Sciatic nerve (tissue), 2 donors: ENCODE results near the gene CBX2. TPM values are rescaled to one million over a fixed set of nuclear protein-coding genes. Genes with fewer than 3 reads are reported as not detected.

Experiments used
- ATAC-seq: fragments of 200-7000 bp; cut with Tn5 transposase; one replicate; pipeline ENCODE4 v1.9.1; 2020; ENCODE audit warnings: mild to moderate bottlenecking, moderate library complexity
- DNase-seq: peaks from one replicate; pipeline ENCODE4 v3.0.0-alpha.2; 2020; ENCODE audit warnings: low spot score
- intact Hi-C: fragments of 100-400 bp; cut with DNase I; formaldehyde crosslinking; loops from one replicate; pipeline ENCODE4 v1.14.2; 2022
- total RNA-seq: library from RNA; stranded (reverse); fragmentation: NEBNext Ultra II Directional; extraction: Animal tissue kit (Norgen Biotek cat#: 25700); gene quantifications from one replicate; pipeline ENCODE4 v1.2.1, GENCODE V29; 2021
- donor health status: DM: no; HTN: no; CAD: no.
- donor health status: DM: no; HTN: no; CAD: no.

The CBX2 gene
- total RNA-seq, 1 donor from 2014 or later: 4.7 TPM

DNA sequence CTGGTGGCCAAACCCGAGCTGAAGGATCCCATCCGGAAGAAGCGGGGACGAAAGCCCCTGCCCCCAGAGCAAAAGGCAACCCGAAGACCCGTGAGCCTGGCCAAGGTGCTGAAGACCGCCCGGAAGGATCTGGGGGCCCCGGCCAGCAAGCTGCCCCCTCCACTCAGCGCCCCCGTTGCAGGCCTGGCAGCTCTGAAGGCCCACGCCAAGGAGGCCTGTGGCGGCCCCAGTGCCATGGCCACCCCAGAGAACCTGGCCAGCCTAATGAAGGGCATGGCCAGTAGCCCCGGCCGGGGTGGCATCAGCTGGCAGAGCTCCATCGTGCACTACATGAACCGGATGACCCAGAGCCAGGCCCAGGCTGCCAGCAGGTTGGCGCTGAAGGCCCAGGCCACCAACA is 5.9 kb downstream of the CBX2 start:
- DNase-seq: no peak
- no peak for ATAC-seq
- intact Hi-C loops: loop anchor here (10.0 kb wide), 1 partner anchor 131 kb away; no protein-coding TSS in a partner anchor

- ATAC-seq (no peak), DNase-seq (no peak)
- intact Hi-C loops: loop anchor here (10.0 kb wide), 1 partner anchor 130 kb away; no protein-coding TSS in a partner anchor
Observed at GRCh38 chr17:79784353-79785016, 6.5 kb downstream of the CBX2 start.

GRCh38 chr17:79785017-79785899 is 7.3 kb downstream of the CBX2 start:
- ATAC-seq: no peak
- intact Hi-C loops: loop anchor here (10.0 kb wide), 1 partner anchor 130 kb away; no protein-coding TSS in a partner anchor

DNA sequence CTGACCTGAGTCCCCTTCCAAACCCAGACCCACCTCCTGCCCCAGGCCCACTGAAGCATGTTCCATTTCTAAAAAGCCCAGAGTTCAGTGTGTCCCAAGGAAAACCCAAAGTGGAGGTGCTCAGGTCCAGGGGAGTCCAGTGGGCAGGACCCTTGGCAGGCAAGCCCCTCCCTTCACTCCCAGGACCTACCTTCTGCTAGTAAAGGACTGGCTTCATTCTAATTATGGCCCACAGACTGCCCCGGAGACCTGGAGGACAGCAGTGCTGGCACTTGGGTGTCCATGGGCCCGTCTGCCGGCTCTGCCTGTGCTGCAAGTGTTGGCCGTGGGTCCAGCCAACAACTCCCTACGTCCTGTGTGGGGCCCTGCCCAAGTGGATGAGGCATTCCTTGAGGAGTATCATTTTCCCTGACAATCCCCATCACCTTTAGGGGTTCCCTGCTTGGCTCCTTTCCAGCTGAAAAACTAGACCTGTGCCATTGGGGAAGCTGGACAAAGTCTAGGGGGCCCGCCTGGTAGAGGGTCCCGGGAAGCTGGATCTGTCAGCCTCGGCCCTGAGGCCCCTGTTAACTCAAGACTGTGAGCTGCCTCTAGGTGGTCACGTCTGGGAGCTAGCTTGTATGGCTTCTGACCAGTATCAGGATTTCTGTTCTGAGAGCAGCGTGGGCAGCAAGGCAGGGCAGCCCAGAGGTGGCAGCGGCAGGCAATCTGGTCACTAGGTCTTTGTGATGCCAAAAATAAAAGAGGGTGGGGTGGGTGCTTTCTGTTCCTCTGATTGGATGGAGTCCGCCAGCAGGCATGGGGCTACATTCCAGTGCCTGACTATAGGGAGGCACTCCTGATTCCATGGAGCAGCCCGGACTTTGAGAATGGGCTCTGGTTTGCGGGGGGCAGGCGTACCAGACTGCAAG is 8.2 kb downstream of the CBX2 start:
- ATAC-seq (no peak), DNase-seq (no peak)
- intact Hi-C loops: loop anchor here (10.0 kb wide), 1 partner anchor 129 kb away; no protein-coding TSS in a partner anchor

More at GRCh38 chr17:79785017-79785899, 7.3 kb downstream of the CBX2 start:
- no peak for DNase-seq

- intact Hi-C loops: loop anchor here (10.0 kb wide), 1 partner anchor 128 kb away; no protein-coding TSS in a partner anchor
- no peak for ATAC-seq
- DNase-seq: no peak
Observed at GRCh38 chr17:79786930-79787643, 9.1 kb downstream of the CBX2 start.

DNA sequence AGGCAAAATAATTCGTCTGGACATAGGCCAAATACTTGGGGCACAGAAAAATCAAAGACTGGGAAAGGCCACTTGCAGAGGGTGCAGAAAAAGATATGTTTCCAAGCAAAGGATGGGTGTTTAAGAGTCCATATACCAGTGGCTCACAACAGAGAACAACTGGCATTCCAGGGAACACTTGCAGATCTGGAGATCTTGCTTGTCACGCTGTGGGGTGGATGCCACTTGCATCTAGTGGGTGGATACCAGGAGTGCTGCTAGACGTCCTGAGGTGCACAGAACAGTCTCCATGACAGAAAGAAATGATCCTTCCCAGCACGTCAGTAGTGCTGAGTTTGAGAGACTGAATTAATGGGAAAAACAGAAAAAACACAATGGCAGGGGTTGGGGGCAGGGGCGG is 10.5 kb downstream of the CBX2 start:
- no peak for ATAC-seq
- DNase-seq: no peak
- intact Hi-C loops: loop anchor here (10.0 kb wide), 1 partner anchor 126 kb away; no protein-coding TSS in a partner anchor

GRCh38 chr17:79788989-79789942 is 11.3 kb downstream of the CBX2 start:
- intact Hi-C loops: loop anchor here (10.0 kb wide), 1 partner anchor 126 kb away; no protein-coding TSS in a partner anchor
- DNase-seq (no peak), ATAC-seq (no peak)

DNA sequence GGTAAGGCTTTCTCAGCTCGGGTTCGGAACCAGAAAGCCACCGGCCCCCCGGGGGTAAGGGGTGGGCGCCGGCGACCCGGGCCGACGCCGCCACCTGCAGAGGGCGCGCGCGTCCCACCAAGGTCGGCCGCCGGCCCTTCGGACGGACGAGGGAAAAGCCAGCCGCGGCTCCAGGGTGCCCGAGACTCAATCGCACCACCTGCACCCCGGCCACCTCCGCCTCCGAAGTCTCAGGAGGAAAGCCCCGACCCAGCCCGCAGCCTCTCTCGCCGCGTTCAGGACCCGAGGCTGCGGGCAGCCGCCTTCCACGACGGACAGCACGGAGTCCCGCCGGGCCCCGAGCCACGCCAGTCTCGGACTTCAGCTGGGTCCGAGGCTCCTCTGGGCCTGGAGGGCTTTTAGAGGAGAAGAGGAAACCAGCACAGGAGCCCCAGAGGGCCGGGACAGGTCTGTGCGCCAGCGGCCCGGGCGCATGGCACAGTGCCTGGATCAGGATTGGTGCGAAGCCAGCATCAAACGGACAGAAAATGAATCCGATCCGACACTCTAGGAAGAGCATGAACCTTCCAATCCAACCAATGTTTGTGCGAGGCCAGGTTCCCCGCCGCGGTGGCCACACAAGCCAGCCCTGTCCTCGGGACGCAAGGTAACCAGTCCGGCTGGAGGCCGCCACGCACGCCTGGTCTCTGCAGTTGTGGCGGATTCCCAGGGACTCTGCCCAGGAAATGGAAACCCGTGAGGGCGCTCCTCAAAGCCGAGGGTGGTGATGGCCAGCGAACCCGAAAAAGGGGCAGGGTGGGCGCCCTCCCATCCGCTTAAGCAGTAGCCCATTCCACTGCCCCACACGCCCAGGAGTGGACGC is 12.2 kb downstream of the CBX2 start:
- no peak for DNase-seq
- ATAC-seq: peak; percentile 50

GRCh38 chr17:79790805-79791734 is 13.1 kb downstream of the CBX2 start:
- intact Hi-C loops: loop anchor here (5.0 kb wide), 1 partner anchor 51 kb away; no protein-coding TSS in a partner anchor
- ATAC-seq: peak; percentile 6
- DNase-seq: no peak

More for the DNA sequence above, 12.2 kb downstream of the CBX2 start:
- intact Hi-C loops: loop anchor here (5.0 to 10.0 kb wide), 2 partner anchors 52 to 125 kb away; no protein-coding TSS in a partner anchor

- DNase-seq: no peak
Observed at GRCh38 chr17:79791735-79792161, 13.8 kb downstream of the CBX2 start.

DNA sequence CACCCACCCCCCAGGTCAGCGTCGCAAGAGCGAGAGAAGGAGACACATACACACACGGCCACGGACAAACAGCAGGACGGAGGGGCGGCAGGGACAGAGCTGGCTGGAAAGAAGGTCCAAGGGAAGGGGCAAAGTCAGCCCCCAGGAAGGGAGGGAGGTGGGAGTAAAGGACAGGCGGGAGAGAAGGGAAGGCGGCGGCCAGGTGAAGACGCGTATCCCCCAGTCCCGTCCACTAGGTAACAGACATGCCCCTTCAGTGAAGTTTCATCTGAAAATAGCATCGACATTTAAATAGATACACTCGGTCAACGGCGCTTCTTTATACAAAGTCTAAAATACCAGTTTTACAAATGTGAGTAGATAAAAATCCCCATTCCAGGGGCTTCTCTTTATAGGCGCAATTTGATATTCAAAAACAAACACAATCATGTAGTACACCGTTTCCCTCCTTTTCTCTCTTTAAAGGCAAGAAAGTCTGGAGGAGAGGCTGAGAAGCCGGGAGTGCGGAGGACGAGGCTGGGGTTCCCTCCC is 14.5 kb downstream of the CBX2 start:
- intact Hi-C loops: loop anchor here (5.0 kb wide), 1 partner anchor 50 kb away; no protein-coding TSS in a partner anchor
- no peak for DNase-seq
- ATAC-seq: no peak

More at GRCh38 chr17:79791735-79792161, 13.8 kb downstream of the CBX2 start:
- ATAC-seq: no peak
- intact Hi-C loops: loop anchor here (5.0 kb wide), 1 partner anchor 51 kb away; no protein-coding TSS in a partner anchor

DNA sequence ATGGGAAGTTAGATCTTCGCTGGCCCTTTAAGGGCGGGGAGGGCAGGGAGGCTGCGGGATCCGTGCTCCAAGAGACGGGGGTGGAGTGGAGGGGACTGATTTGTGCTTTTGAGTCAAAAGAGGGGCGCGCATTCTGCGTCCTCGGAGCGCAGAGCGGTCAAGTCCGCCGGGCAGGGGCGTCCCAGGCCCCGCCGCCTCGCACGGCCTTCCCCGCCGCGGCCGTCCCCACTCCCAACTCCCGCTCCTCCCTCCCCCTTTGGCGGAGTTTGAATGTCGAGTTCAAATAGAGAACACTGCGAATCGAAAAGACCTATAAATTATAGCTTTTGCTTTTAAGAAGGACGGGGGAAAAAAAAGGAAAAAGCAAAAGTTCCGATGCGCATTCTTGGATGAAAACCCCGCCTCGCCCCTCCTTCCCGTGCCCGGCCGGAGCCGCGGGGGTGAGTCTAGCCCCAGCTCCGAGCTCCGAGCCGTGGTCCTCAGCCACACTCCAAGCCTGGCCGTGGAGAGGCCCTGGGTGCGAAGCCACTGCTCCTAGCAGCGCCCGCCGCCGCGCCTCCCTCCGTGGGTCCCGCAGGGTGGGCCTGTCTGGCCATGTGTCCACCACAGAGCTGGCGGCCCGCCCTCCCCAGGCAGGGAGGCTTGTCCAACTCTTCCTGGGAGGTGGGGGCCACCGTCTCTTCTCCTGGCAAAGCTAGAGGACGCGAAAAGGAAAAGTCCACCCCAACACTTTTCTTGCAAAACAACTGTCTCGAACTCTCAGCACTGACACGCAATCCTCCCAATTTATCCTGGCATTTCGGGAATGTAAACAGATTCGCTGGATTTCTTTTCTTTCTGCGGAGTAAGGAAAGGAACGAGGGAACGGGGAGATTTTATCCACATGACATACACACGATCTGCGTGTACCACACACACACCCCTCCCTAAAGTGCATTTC is 15.3 kb downstream of the CBX2 start:
- no peak for DNase-seq
- no peak for ATAC-seq
- intact Hi-C loops: loop anchor here (5.0 kb wide), 1 partner anchor 49 kb away; no protein-coding TSS in a partner anchor

- ATAC-seq (no peak), DNase-seq (no peak)
- intact Hi-C loops: loop anchor here (5.0 kb wide), 1 partner anchor 48 kb away; no protein-coding TSS in a partner anchor
Observed at GRCh38 chr17:79793924-79794304, 16.0 kb downstream of the CBX2 start.
